ENCODE data around the gene C7orf57. TPM values are rescaled to one million over a fixed set of nuclear protein-coding genes. Genes with fewer than 3 reads are reported as not detected.

C7orf57 gene
- total RNA-seq, 1 donor: under 0.01 TPM

DNA sequence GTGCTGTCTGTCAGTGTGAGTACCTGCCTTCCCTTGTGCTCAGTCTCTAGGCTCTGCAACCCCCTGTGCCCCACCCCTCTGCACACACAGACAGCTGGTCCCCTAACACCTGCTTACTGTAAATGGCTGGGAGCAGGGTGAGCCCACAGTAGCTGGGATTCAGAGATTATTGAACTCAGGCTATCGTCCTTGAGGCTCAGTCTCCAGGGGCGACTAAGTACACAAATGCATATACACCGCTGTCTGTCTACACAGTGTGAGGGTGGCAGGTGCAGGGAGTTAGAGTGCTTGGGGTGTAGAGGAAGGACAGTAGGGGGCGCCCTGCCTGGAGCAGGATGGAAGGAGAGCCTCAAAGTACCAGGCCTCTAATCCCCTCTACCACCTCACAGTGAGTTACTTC lies 66.6 kb downstream of the C7orf57 start:
- Histone ChIP-seq H3K4me2 (ENCODE audit: insufficient read depth, low read length) (no peak overlapping the region), H3K79me2 (ENCODE audit: insufficient read depth, low read length) (peaks cover 16% of the 10 kb centered on the region), H3K27me3 (ENCODE audit: insufficient read depth, low read length) (no peaks in the 10 kb centered on the region), H2AFZ (ENCODE audit: low read length) (no peak overlapping the region), H3K4me1 (ENCODE audit: insufficient read depth, low read length) (no peaks in the 10 kb centered on the region), H4K20me1 (ENCODE audit: insufficient read depth, low read length) (no peaks in the 10 kb centered on the region), H3K36me3 (ENCODE audit: insufficient read depth, low read length) (peaks cover 46% of the 10 kb centered on the region), H3K27ac (ENCODE audit: low read depth, low read length) (no peak overlapping the region), H3K9me3 (ENCODE audit: low read depth, low read length) (no peaks in the 10 kb centered on the region), H3K4me3 (ENCODE audit: insufficient read depth, low read length) (no peak overlapping the region)
- TF ChIP-seq, protein P1, sequence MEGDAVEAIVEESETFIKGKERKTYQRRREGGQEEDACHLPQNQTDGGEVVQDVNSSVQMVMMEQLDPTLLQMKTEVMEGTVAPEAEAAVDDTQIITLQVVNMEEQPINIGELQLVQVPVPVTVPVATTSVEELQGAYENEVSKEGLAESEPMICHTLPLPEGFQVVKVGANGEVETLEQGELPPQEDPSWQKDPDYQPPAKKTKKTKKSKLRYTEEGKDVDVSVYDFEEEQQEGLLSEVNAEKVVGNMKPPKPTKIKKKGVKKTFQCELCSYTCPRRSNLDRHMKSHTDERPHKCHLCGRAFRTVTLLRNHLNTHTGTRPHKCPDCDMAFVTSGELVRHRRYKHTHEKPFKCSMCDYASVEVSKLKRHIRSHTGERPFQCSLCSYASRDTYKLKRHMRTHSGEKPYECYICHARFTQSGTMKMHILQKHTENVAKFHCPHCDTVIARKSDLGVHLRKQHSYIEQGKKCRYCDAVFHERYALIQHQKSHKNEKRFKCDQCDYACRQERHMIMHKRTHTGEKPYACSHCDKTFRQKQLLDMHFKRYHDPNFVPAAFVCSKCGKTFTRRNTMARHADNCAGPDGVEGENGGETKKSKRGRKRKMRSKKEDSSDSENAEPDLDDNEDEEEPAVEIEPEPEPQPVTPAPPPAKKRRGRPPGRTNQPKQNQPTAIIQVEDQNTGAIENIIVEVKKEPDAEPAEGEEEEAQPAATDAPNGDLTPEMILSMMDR (IDR thresholded peaks at IDR 0.05; ENCODE audit: extremely low read depth, low read depth, low read length): peak; percentile 34
- DNase-seq (ENCODE audit: insufficient read length, low spot score, missing footprints): no peak

DNA sequence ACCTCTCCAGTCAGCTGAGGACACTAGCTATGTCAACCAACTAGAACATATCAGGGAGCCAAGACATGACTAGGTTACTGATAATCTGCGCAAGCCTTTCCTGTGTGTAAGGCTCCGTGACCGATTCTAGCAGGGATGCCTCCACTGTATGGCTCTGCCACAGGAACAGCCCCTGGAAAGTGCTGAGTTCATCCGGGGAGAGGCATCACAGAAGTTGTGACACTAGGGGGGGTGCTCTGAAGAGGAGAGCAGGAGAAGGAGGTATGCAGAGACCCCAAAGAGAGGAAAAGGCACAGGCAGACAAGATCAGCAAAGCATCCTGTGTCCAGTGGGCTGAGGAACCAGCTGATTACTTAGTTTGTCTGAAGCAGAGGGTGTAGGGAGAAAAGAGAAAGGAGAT lies 67.2 kb downstream of the C7orf57 start:
- TF ChIP-seq, protein P1 (IDR thresholded peaks at IDR 0.05; ENCODE audit: extremely low read depth, low read depth, low read length): no peak
- no peak overlapping the region for H2AFZ ChIP-seq (ENCODE audit: low read length)
- H3K79me2 ChIP-seq (ENCODE audit: insufficient read depth, low read length): peaks cover 13% of the 10 kb centered on the region
- H3K27me3 ChIP-seq (ENCODE audit: insufficient read depth, low read length): no peaks in the 10 kb centered on the region
- H3K27ac ChIP-seq (ENCODE audit: low read depth, low read length): no peak overlapping the region
- DNase-seq (ENCODE audit: insufficient read length, low spot score, missing footprints): no peak
- H3K4me1 ChIP-seq (ENCODE audit: insufficient read depth, low read length): no peaks in the 10 kb centered on the region
- no peak overlapping the region for H3K4me3 ChIP-seq (ENCODE audit: insufficient read depth, low read length)
- H4K20me1 ChIP-seq (ENCODE audit: insufficient read depth, low read length): no peaks in the 10 kb centered on the region
- peaks cover 48% of the 10 kb centered on the region for H3K36me3 ChIP-seq (ENCODE audit: insufficient read depth, low read length)
- no peak overlapping the region for H3K4me2 ChIP-seq (ENCODE audit: insufficient read depth, low read length)
- H3K9me3 ChIP-seq (ENCODE audit: low read depth, low read length): no peaks in the 10 kb centered on the region

DNA sequence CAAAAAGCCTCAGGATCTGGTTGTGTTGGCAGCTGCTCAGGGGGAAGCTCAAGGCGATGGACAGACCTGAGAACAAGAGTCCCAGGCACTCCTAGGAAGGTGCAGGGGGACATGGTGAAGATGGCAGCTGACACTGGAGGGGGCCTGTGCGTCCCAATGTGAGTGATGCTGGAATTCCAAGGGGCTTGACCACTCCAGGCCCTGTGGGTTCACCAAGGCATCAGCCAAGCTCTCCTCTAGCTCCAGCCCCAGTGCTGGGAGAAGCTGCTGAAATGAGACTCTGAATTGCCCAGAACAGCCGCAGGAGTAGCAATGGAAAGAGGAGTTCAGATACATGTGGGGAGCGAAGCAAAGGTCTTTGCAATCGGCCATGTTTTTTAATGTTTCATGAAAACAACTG lies 69.7 kb downstream of the C7orf57 start:
- Histone ChIP-seq H3K4me1 (ENCODE audit: insufficient read depth, low read length) (no peaks in the 10 kb centered on the region), H4K20me1 (ENCODE audit: insufficient read depth, low read length) (no peaks in the 10 kb centered on the region), H3K27ac (ENCODE audit: low read depth, low read length) (no peak overlapping the region), H3K4me3 (ENCODE audit: insufficient read depth, low read length) (no peak overlapping the region), H3K79me2 (ENCODE audit: insufficient read depth, low read length) (peaks cover under 1% of the 10 kb centered on the region), H3K4me2 (ENCODE audit: insufficient read depth, low read length) (no peak overlapping the region), H3K27me3 (ENCODE audit: insufficient read depth, low read length) (no peaks in the 10 kb centered on the region), H3K9me3 (ENCODE audit: low read depth, low read length) (no peaks in the 10 kb centered on the region), H3K36me3 (ENCODE audit: insufficient read depth, low read length) (peaks cover 59% of the 10 kb centered on the region), H2AFZ (ENCODE audit: low read length) (no peak overlapping the region)
- no peak for DNase-seq (ENCODE audit: insufficient read length, low spot score, missing footprints)
- TF ChIP-seq, protein P1 (IDR thresholded peaks at IDR 0.05; ENCODE audit: extremely low read depth, low read depth, low read length): no peak

DNA sequence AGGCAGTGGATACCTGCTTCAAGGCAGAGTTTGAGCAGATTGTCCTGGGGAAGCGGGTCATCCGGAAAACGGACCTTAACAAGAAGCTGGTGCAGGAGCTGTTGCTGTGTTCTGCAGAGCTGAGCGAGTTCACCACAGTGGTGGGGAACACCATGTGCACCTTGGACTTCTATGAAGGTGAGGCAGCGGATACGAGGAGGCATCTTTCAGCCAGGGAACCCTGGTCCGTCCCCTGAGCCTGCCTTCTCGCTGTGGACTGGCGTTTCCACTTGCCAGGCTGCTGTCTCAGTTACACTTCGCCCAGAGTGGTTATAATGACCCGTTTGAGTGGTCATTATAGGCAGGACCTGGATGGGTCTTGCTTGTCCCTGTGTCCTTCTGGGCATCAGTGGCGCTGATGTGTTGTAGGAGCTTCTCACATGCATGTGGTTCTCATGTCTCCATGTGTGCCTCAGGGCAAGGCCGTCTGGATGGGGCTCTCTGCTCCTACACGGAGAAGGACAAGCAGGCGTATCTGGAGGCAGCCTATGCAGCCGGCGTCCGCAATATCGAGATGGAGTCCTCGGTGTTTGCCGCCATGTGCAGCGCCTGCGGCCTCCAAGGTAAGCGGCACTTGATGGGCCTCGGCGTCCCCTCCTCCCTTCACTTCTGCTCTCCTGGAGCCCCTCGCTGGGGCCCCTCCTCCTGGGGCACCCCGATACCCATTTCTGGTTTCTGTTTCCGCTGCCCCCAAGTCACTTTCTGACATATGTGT lies 71.7 kb downstream of the C7orf57 start:
- Histone ChIP-seq H3K79me2 (ENCODE audit: insufficient read depth, low read length) (no peaks in the 10 kb centered on the region), H2AFZ (ENCODE audit: low read length) (no peak overlapping the region), H3K4me2 (ENCODE audit: insufficient read depth, low read length) (no peak overlapping the region), H3K27ac (ENCODE audit: low read depth, low read length) (no peak overlapping the region), H3K4me3 (ENCODE audit: insufficient read depth, low read length) (no peak overlapping the region), H4K20me1 (ENCODE audit: insufficient read depth, low read length) (no peaks in the 10 kb centered on the region), H3K4me1 (ENCODE audit: insufficient read depth, low read length) (peaks cover under 1% of the 10 kb centered on the region), H3K36me3 (ENCODE audit: insufficient read depth, low read length) (peaks cover 50% of the 10 kb centered on the region), H3K9me3 (ENCODE audit: low read depth, low read length) (no peaks in the 10 kb centered on the region), H3K27me3 (ENCODE audit: insufficient read depth, low read length) (no peaks in the 10 kb centered on the region)
- DNase-seq (ENCODE audit: insufficient read length, low spot score, missing footprints): no peak
- TF ChIP-seq, protein P1 (IDR thresholded peaks at IDR 0.05; ENCODE audit: extremely low read depth, low read depth, low read length): no peak

All from osteoblast (primary cell).